Kidney (tissue), 14 donors: ENCODE data around the gene DPH3. TPM values are rescaled to one million over a fixed set of nuclear protein-coding genes. Genes with fewer than 3 reads are reported as not detected.

Experiments used
- DNase-seq, 5 donors: peaks; one replicate each; pipeline ENCODE4 v3.0.0-alpha.2; 2013 to 2020
- FAIRE-seq: peaks from 2 replicates; lab custom pipeline; 2012; peaks lifted over from hg19 to GRCh38; lab: Jason Lieb, UNC
- H3K27ac ChIP-seq, 2 donors: one replicate each; pipeline ENCODE4 v1.7.0; 2013; ENCODE audit warnings: low read depth in 2 of 2, low read length in 2 of 2, inconsistent platforms in 1 of 2
- H3K27me3 ChIP-seq: one replicate; pipeline ENCODE4 v1.7.1; 2013; ENCODE audit warnings: low read length, inconsistent platforms; ENCODE audit not compliant: control insufficient read depth, insufficient read depth
- H3K36me3 ChIP-seq, 3 donors: one replicate each; pipeline versions ENCODE4 v1.7.0 to v1.7.1; 2013; ENCODE audit warnings: low read length in 3 of 3, control low read depth in 1 of 3, inconsistent platforms in 1 of 3; ENCODE audit not compliant: insufficient read depth in 3 of 3, control insufficient read depth in 2 of 3
- H3K4me1 ChIP-seq, 3 donors: one replicate each; pipeline versions ENCODE4 v1.7.0 to v1.7.1; 2013; ENCODE audit warnings: low read length in 3 of 3, inconsistent platforms in 1 of 3, low read depth in 1 of 3; ENCODE audit not compliant: control insufficient read depth in 2 of 3, insufficient read depth in 2 of 3
- H3K4me3 ChIP-seq, 3 donors: one replicate each; pipeline versions ENCODE4 v1.7.0 to v1.8.1; 2013; ENCODE audit warnings: low read length in 3 of 3, control low read depth in 1 of 3, inconsistent platforms in 1 of 3
- H3K9ac ChIP-seq, 3 donors: one replicate each; pipeline versions ENCODE4 v1.7.0 to v1.7.1; 2013; ENCODE audit warnings: low read length in 3 of 3, control low read depth in 1 of 3, inconsistent platforms in 1 of 3
- H3K9me3 ChIP-seq, 3 donors: one replicate each; pipeline versions ENCODE4 v1.7.0 to v1.7.1; 2013; ENCODE audit warnings: low read length in 3 of 3, control low read depth in 1 of 3, inconsistent platforms in 1 of 3; ENCODE audit not compliant: control insufficient read depth in 2 of 3, insufficient read depth in 1 of 3
- CTCF ChIP-seq: IDR thresholded peaks from 3 replicates; pipeline ENCODE4 v1.5.1; 2012; ENCODE audit warnings: mild to moderate bottlenecking, moderate library complexity, borderline replicate concordance; ENCODE audit not compliant: insufficient read depth; ENCODE audit errors: extremely low read depth
- intact Hi-C: fragments of 100-400 bp; cut with DNase I; formaldehyde crosslinking; loops from one replicate; pipeline ENCODE4 v1.11.1; 2022
- polyA plus RNA-seq: library from polyadenylated mRNA; stranded (reverse); fragments of 350-450 nt; fragmentation: Illumina TruSeq; extraction: RNeasy Lipid Tissue Mini Kit (QIAGEN cat#74804); gene quantifications from one replicate; pipeline ENCODE4 v1.2.3, GENCODE V29; 2014; ENCODE audit warnings: low read depth, low replicate concordance; ENCODE audit not compliant: insufficient read depth
- total RNA-seq: library from RNA; stranded (reverse); fragmentation: NEBNext Ultra II Directional; extraction: Animal tissue kit (Norgen Biotek cat#: 25700); gene quantifications from one replicate; pipeline ENCODE4 v1.2.1, GENCODE V29; 2021
- donor health status: control.
- donor health status: control.
- donor health status: control.
- donor health status: control.
- donor health status: control.
- donor health status: DM: yes; HTN: yes; CAD: no.
- donor health status: Normal renal cell carcinoma (clear cell type).

DPH3 gene
- total and polyA plus RNA-seq, 2 donors from 2014 or later, result 16.3 to 19.3 TPM

GRCh38 chr3:16255726-16256125 is 9.0 kb downstream of the DPH3 start:
- Histone ChIP-seq H3K4me3 (no peak overlapping the region), H3K36me3 (peaks cover 2 to 8% (median 4%) of the 10 kb centered on the region in 3 donors), H3K9me3 (no peaks in the 10 kb centered on the region), H3K9ac (no peak overlapping the region), H3K27ac (no peak overlapping the region), H3K27me3 (no peaks in the 10 kb centered on the region), H3K4me1 (no peaks in the 10 kb centered on the region)
- no peak for TF ChIP-seq CTCF
- intact Hi-C loops, result no loop called here
- FAIRE-seq (no peak), DNase-seq (no peak)

- TF ChIP-seq CTCF, result no peak
- peaks cover 2 to 8% (median 3%) of the 10 kb centered on the region in 3 donors for H3K36me3 ChIP-seq
- no peak overlapping the region for H3K4me3 ChIP-seq
- no peaks in the 10 kb centered on the region for H3K4me1 ChIP-seq
- H3K9me3 ChIP-seq, result no peaks in the 10 kb centered on the region
- H3K27ac ChIP-seq, result no peak overlapping the region
- intact Hi-C loops, result no loop called here
- DNase-seq (no peak), FAIRE-seq (no peak)
- H3K9ac ChIP-seq, result no peak overlapping the region
- no peaks in the 10 kb centered on the region for H3K27me3 ChIP-seq
Observed at GRCh38 chr3:16255326-16255725, 9.4 kb downstream of the DPH3 start.

GRCh38 chr3:16254916-16255315 is 9.8 kb downstream of the DPH3 start:
- FAIRE-seq, result no peak

More at GRCh38 chr3:16254916-16255315, 9.8 kb downstream of the DPH3 start:
- intact Hi-C loops, result no loop called here
- Histone ChIP-seq H3K27ac (no peak overlapping the region), H3K9ac (no peak overlapping the region), H3K36me3 (peaks cover under 1 to 5% (median 2%) of the 10 kb centered on the region in 3 donors), H3K4me1 (no peaks in the 10 kb centered on the region), H3K27me3 (no peaks in the 10 kb centered on the region), H3K4me3 (no peak overlapping the region), H3K9me3 (no peaks in the 10 kb centered on the region)
- no peak for TF ChIP-seq CTCF
- DNase-seq, result no peak
